Measurements from ENCODE around the gene EIF4G3. TPM values are rescaled to one million over a fixed set of nuclear protein-coding genes. Genes with fewer than 3 reads are reported as not detected.

Gene EIF4G3
- total RNA-seq, 1 donor, result 58.6 TPM

DNA sequence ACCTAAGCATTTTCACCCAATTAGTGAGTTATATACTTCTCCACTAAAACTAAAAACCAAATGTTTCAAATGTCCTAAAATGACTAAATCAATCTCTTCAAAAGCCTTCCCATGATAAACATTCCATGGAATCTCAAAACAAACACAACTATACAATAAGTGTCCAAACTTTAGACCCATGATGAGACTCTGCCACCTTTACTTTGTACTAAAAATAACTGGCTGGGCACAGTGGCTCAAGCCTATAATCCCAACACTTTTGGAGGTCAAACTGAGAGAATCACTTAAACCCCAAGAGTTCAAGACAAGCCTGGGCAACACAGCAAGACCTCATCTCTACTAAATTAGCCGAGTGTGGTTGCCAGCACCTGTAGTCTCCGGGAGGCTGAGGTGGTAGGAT is 87.4 kb downstream of the EIF4G3 start:
- no peak for TF ChIP-seq CTCF (IDR thresholded peaks at IDR 0.05; ENCODE audit: insufficient read depth, low read length)

GRCh38 chr1:21084111-21084810 is 92.4 kb downstream of the EIF4G3 start:
- TF ChIP-seq CTCF (IDR thresholded peaks at IDR 0.05; ENCODE audit: insufficient read depth, low read length), result no peak
- no peak overlapping the region for H3K4me3 ChIP-seq (ENCODE audit: low read depth, low read length)
- DNase-seq (ENCODE audit: low read depth), result no peak

More for the DNA sequence above, 87.4 kb downstream of the EIF4G3 start:
- no peak for DNase-seq (ENCODE audit: low read depth)
- no peak overlapping the region for H3K4me3 ChIP-seq (ENCODE audit: low read depth, low read length)

DNA sequence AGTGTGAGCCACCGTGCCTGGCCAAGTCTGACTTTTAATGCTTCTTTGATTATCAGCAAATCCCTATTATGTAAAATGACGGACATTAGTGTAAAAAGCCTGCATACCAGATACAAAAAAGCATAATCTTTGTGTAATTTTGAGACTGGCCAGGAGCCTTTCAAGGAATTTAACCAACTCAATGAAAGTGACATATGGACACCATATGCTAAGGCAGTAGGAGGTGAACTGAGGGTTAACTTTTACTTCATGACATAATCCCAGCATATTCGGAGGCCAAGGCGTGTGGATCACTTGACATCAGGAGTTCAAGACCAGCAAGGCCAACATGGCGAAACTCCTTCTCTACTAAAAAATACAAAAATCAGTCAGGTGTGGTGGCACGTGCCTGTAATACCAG is 94.6 kb downstream of the EIF4G3 start:
- no peak for TF ChIP-seq CTCF (IDR thresholded peaks at IDR 0.05; ENCODE audit: insufficient read depth, low read length)
- H3K4me3 ChIP-seq (ENCODE audit: low read depth, low read length), result no peak overlapping the region
- DNase-seq (ENCODE audit: low read depth), result no peak

DNA sequence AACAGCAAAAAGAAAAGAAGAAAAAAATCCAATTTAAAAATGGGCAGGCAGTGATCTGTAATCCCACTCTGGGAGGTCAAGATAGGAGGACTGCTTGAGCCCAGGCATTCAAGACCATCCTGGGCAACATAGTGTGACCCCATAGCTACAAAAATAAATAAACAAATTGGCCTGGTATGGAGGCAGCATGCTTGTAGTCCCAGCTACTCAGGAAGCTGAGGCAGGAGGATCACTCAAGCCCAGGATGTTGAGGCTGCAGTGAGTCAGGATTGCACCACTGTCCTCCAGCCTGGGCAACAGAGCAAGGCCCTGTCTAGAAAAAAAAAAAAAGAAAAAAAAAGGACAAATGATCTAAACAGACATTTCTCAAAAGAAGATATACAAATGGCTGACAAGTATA is 99.6 kb downstream of the EIF4G3 start:
- peak; percentile 43 for DNase-seq (ENCODE audit: low read depth)
- no peak for TF ChIP-seq CTCF (IDR thresholded peaks at IDR 0.05; ENCODE audit: insufficient read depth, low read length)
- no peak overlapping the region for H3K4me3 ChIP-seq (ENCODE audit: low read depth, low read length)

DNA sequence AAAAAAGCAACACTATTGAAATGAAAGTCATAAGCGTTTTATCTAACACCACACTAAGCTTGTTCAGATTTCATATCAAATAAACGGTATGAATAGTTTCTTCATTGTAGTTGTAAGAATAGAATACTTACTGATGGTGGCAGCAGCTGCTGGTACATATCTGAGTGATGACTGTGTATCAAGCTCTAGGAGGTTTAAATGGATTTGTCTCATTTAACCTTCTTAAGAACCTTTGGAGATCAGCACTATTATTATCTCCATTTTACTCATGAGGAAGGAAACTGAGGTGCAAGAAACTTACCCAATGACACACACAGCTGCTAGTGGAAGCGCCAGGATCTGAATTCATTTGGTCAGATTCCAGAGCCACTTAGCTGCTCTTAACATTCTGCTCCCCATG is 104.0 kb downstream of the EIF4G3 start:
- peak; percentile 52 for DNase-seq (ENCODE audit: low read depth)
- H3K4me3 ChIP-seq (ENCODE audit: low read depth, low read length), result no peak overlapping the region

GRCh38 chr1:21069549-21069948 is 107.1 kb downstream of the EIF4G3 start:
- DNase-seq (ENCODE audit: low read depth), result peak; percentile 68
- no peak overlapping the region for H3K4me3 ChIP-seq (ENCODE audit: low read depth, low read length)
- no peak for TF ChIP-seq CTCF (IDR thresholded peaks at IDR 0.05; ENCODE audit: insufficient read depth, low read length)

More for the DNA sequence above, 104.0 kb downstream of the EIF4G3 start:
- TF ChIP-seq CTCF (IDR thresholded peaks at IDR 0.05; ENCODE audit: insufficient read depth, low read length), result no peak

- DNase-seq (ENCODE audit: low read depth), result no peak
Observed at GRCh38 chr1:21068937-21069336, 107.8 kb downstream of the EIF4G3 start.

More at GRCh38 chr1:21068937-21069336, 107.8 kb downstream of the EIF4G3 start:
- TF ChIP-seq CTCF (IDR thresholded peaks at IDR 0.05; ENCODE audit: insufficient read depth, low read length), result no peak
- H3K4me3 ChIP-seq (ENCODE audit: low read depth, low read length), result no peak overlapping the region

Measured in fibroblast of the aortic adventitia (primary cell).